SK-N-SH treated with all-trans-retinoic acid at 6 μM for 48 hours (cell line): ENCODE measurements around the gene ADD3.
"Not testable (repeated sequence)": the region's sequence is repeated elsewhere in the genome, so short reads cannot be mapped to it uniquely, and the experiment has no call there.

ENCODE experiments used
- ATAC-seq: fragments of 200-7000 bp; cut with Tn5 transposase; 3 replicates; pipeline ENCODE4 v1.9.1; 2020; ENCODE audit warnings: mild to moderate bottlenecking, moderate library complexity
- ARNTL ChIP-seq: fragments of 450-650 bp; formaldehyde crosslinking; IDR thresholded peaks from 2 replicates; pipeline ENCODE4 v1.5.0; 2020; ENCODE audit warnings: low read depth, mild to moderate bottlenecking, moderate library complexity, borderline replicate concordance
- BACH2 ChIP-seq: fragments of 250-450 bp; sonication (Bioruptor Pico); IDR thresholded peaks from 2 replicates; pipeline ENCODE4 v1.9.0; 2021; ENCODE audit warnings: mild to moderate bottlenecking, borderline replicate concordance
- CREB5 ChIP-seq: fragments of 250-450 bp; sonication (Bioruptor Pico); IDR thresholded peaks from 2 replicates; pipeline ENCODE4 v1.5.1; 2020; ENCODE audit warnings: low read depth, mild to moderate bottlenecking, moderate library complexity
- CSDC2 ChIP-seq: fragments of 250-450 bp; sonication (Bioruptor Pico); IDR thresholded peaks from 2 replicates; pipeline ENCODE4 v1.5.0; 2020; ENCODE audit warnings: mild to moderate bottlenecking, moderate library complexity
- CSRNP3 ChIP-seq: fragments of 250-450 bp; sonication (Bioruptor Pico); IDR thresholded peaks from 2 replicates; pipeline ENCODE4 v1.5.1; 2021; ENCODE audit warnings: mild to moderate bottlenecking, moderate library complexity
- ESRRG ChIP-seq: fragments of 250-450 bp; sonication (Bioruptor Pico); IDR thresholded peaks from 2 replicates; pipeline ENCODE4 v1.6.1; 2021; ENCODE audit warnings: mild to moderate bottlenecking
- GLIS3 ChIP-seq: fragments of 250-450 bp; sonication (Bioruptor Pico); IDR thresholded peaks from 2 replicates; pipeline ENCODE4 v1.5.0; 2020; ENCODE audit warnings: mild to moderate bottlenecking, moderate library complexity
- ISL1 ChIP-seq: fragments of 250-450 bp; sonication (Bioruptor Pico); IDR thresholded peaks from 2 replicates; pipeline ENCODE4 v2.1.2; 2022; ENCODE audit warnings: mild to moderate bottlenecking, moderate library complexity
- OSR1 ChIP-seq: fragments of 250-450 bp; sonication (Bioruptor Pico); IDR thresholded peaks from 2 replicates; pipeline ENCODE4 v1.8.0; 2022; ENCODE audit warnings: moderate library complexity, mild to moderate bottlenecking, inconsistent platforms
- PATZ1 ChIP-seq: fragments of 250-450 bp; sonication (Bioruptor Pico); IDR thresholded peaks from 2 replicates; pipeline ENCODE4 v1.8.0; 2020; ENCODE audit warnings: mild to moderate bottlenecking, moderate library complexity, borderline replicate concordance
- POU6F1 ChIP-seq: fragments of 250-450 bp; sonication (Bioruptor Pico); IDR thresholded peaks from 2 replicates; pipeline ENCODE4 v1.8.0; 2021; ENCODE audit warnings: low read depth, mild to moderate bottlenecking, moderate library complexity, borderline replicate concordance
- PPARA ChIP-seq: fragments of 250-450 bp; sonication (Bioruptor Pico); IDR thresholded peaks from 2 replicates; pipeline ENCODE4 v1.5.0; 2020; ENCODE audit warnings: mild to moderate bottlenecking, borderline replicate concordance
- RARB ChIP-seq: fragments of 250-450 bp; sonication (Bioruptor Pico); IDR thresholded peaks from 2 replicates; pipeline ENCODE4 v1.8.0; 2021; ENCODE audit warnings: mild to moderate bottlenecking, moderate library complexity
- SNAI2 ChIP-seq: fragments of 250-450 bp; sonication (Bioruptor Pico); IDR thresholded peaks from 2 replicates; pipeline ENCODE4 v1.5.0; 2020; ENCODE audit warnings: mild to moderate bottlenecking, moderate library complexity
- TOX ChIP-seq: fragments of 250-450 bp; sonication (Bioruptor Pico); IDR thresholded peaks from 2 replicates; pipeline ENCODE4 v1.8.0; 2021; ENCODE audit warnings: mild to moderate bottlenecking, moderate library complexity, borderline replicate concordance
- ZC3H10 ChIP-seq: fragments of 250-450 bp; sonication (Bioruptor Pico); IDR thresholded peaks from 2 replicates; pipeline ENCODE4 v1.5.1; 2021; ENCODE audit warnings: mild to moderate bottlenecking, moderate library complexity
- ZFP3 ChIP-seq: fragments of 250-450 bp; sonication (Bioruptor Pico); IDR thresholded peaks from 2 replicates; pipeline ENCODE4 v1.5.0; 2020; ENCODE audit warnings: mild to moderate bottlenecking, moderate library complexity
- ZFP30 ChIP-seq: fragments of 450-650 bp; formaldehyde crosslinking; IDR thresholded peaks from 2 replicates; pipeline ENCODE4 v1.5.0; 2022; ENCODE audit warnings: mild to moderate bottlenecking, moderate library complexity
- ZNF70 ChIP-seq: fragments of 450-650 bp; formaldehyde crosslinking; IDR thresholded peaks from 2 replicates; pipeline ENCODE4 v1.5.0; 2020; ENCODE audit warnings: mild to moderate bottlenecking, moderate library complexity
- ZNF8 ChIP-seq: fragments of 450-650 bp; formaldehyde crosslinking; IDR thresholded peaks from 2 replicates; pipeline ENCODE4 v1.5.0; 2020; ENCODE audit warnings: mild to moderate bottlenecking, moderate library complexity

ADD3 gene

DNA sequence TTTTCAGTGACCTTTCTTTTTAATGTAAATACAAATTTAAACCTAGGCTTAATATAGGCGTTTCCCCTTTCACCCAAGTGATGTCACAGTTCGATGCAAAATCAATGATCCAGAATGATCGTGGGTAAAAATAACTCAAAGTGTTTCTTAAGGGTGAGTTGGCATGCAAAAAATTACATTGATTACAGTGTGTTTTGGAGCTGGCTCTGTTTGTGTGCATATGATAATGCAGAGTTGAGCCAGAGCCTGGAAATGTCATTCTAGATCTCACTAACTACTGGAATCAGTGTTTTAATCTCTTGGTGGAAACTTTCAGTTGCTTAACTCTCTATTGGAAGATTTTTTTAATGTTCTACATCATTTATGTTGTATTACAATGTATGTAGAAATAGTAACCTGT lies 127.1 kb downstream of the ADD3 start:
- no peak for TF ChIP-seq POU6F1 (CRISPR knock-in tag)
- no peak for TF ChIP-seq ZFP3
- no peak for TF ChIP-seq OSR1 (CRISPR knock-in tag)
- no peak for TF ChIP-seq ZFP30 (CRISPR knock-in tag)
- no peak for TF ChIP-seq ISL1 (CRISPR knock-in tag)
- TF ChIP-seq PPARA (CRISPR knock-in tag): no peak
- no peak for ATAC-seq

GRCh38 chr10:110135836-110136235 lies 128.1 kb downstream of the ADD3 start:
- not testable (repeated sequence) for ATAC-seq

DNA sequence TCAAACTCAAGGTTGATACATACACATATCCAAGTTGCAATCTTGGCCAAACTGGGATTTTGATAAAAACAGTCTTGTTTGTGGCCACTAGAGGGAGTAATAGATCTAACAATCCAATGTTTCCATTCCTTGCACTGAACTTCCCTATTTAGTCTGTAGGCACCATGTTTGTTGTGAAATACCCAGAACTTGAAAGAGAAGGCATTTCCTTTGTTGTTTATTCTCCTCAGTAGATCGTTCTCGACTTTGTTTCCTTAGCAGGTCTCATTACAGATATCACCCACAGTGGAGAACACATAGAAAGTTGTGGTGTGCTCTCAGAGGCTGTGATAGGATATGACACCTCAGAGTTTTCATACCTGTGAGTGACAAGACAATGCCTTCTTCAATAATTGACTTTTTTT lies 129.4 kb downstream of the ADD3 start:
- no peak for TF ChIP-seq BACH2
- no peak for TF ChIP-seq ZNF70 (CRISPR knock-in tag)
- no peak for TF ChIP-seq ZC3H10
- no peak for TF ChIP-seq OSR1 (CRISPR knock-in tag)
- TF ChIP-seq CREB5 (CRISPR knock-in tag): no peak
- no peak for TF ChIP-seq ARNTL (CRISPR knock-in tag)
- TF ChIP-seq SNAI2: no peak
- no peak for TF ChIP-seq ZFP3
- TF ChIP-seq GLIS3 (CRISPR knock-in tag): no peak
- no peak for TF ChIP-seq CSDC2
- TF ChIP-seq RARB (CRISPR knock-in tag): no peak
- no peak for TF ChIP-seq POU6F1 (CRISPR knock-in tag)
- no peak for TF ChIP-seq PPARA (CRISPR knock-in tag)
- TF ChIP-seq ZNF8 (CRISPR knock-in tag): no peak
- no peak for TF ChIP-seq CSRNP3 (CRISPR knock-in tag)
- TF ChIP-seq PATZ1 (CRISPR knock-in tag): no peak
- TF ChIP-seq ISL1 (CRISPR knock-in tag): no peak
- no peak for TF ChIP-seq ESRRG (CRISPR knock-in tag)
- peak; percentile 88 for ATAC-seq

DNA sequence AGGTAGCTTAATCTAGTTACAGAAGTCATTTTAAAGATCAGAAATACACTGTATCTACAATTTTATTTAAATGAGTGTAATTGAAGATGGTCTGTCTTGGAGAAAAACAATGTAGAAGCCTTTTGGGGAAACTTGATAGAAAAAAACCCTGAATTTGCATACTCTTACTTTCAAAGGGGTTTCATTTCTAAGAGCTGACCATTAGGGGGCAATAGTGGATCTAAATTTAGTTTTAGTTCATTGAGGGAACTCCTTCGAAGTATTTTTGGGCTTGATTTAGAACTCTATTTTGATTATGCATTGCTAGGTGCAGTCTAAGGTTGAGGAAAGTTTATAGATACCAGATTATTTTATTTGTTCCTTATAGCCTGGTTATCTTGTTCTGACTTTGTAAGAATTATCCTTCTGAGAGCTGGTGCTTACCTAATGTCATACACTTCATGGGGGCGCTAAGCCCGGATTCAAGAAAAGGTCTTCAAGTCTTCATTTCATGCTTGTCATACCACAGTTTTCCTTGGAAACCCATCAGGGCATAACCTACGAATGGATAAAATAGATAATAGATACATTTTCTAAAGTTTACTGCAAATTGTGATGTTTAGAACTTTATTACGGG lies 130.5 kb downstream of the ADD3 start:
- peak; percentile 76 for ATAC-seq
- TF ChIP-seq POU6F1 (CRISPR knock-in tag) (no peak), BACH2 (no peak), CSRNP3 (CRISPR knock-in tag) (no peak), ISL1 (CRISPR knock-in tag) (no peak), GLIS3 (CRISPR knock-in tag) (no peak), ZFP3 (no peak), ZC3H10 (no peak), TOX (CRISPR knock-in tag) (no peak), ZNF70 (CRISPR knock-in tag) (no peak), ESRRG (CRISPR knock-in tag) (no peak), ZFP30 (CRISPR knock-in tag) (no peak), ZNF8 (CRISPR knock-in tag) (no peak), CREB5 (CRISPR knock-in tag) (no peak)
